Fibroblast of skin of scalp (primary cell): ENCODE measurements around the gene RHBDL1.
A peak's percentile ranks its signal among the peaks of the same experiment; 100 is the strongest.
"Not testable (repeated sequence)": the region's sequence is repeated elsewhere in the genome, so short reads cannot be mapped to it uniquely, and the experiment has no call there.

Experiments
- DNase-seq: peaks from one replicate; pipeline ENCODE4 v3.0.0-alpha.2; 2013

The RHBDL1 gene

GRCh38 chr16:687499-687898, 12.0 kb downstream of the RHBDL1 start:
- DNase-seq: no peak

- no peak for DNase-seq
These were observed 13.9 kb downstream of the RHBDL1 start for GRCh38 chr16:689175-689897.

- not testable (repeated sequence) for DNase-seq
These were observed 15.8 kb downstream of the RHBDL1 start for GRCh38 chr16:691242-691641.

GRCh38 chr16:692356-693108, 17.1 kb downstream of the RHBDL1 start:
- DNase-seq: no peak

- no peak for DNase-seq
These were observed 17.9 kb downstream of the RHBDL1 start for GRCh38 chr16:693364-693763.

GRCh38 chr16:693766-694165, 18.3 kb downstream of the RHBDL1 start:
- no peak for DNase-seq

- DNase-seq: no peak
These were observed 18.9 kb downstream of the RHBDL1 start for GRCh38 chr16:694187-694862.

- DNase-seq: no peak
These were observed 19.4 kb downstream of the RHBDL1 start for GRCh38 chr16:694863-695354.

GRCh38 chr16:695355-696089, 20.1 kb downstream of the RHBDL1 start:
- DNase-seq: no peak

- DNase-seq: no peak
These were observed 23.6 kb downstream of the RHBDL1 start for GRCh38 chr16:698911-699671.

GRCh38 chr16:700684-701584, 25.5 kb downstream of the RHBDL1 start:
- peak; percentile 21 for DNase-seq

- DNase-seq: no peak
These were observed 26.9 kb downstream of the RHBDL1 start for GRCh38 chr16:702341-702740.

- DNase-seq: no peak
These were observed 27.9 kb downstream of the RHBDL1 start for GRCh38 chr16:703406-703805.

- DNase-seq: no peak
These were observed 28.6 kb downstream of the RHBDL1 start for GRCh38 chr16:704047-704446.

- no peak for DNase-seq
These were observed 29.3 kb downstream of the RHBDL1 start for GRCh38 chr16:704552-705380.

GRCh38 chr16:705431-706188, 30.1 kb downstream of the RHBDL1 start, which contains the start of gene FBXL16:
TSS of gene FBXL16 (minus strand) at chr16:705801. CDS start at chr16:697405, 8,396 bp downstream.
- no peak for DNase-seq

GRCh38 chr16:706189-707061, 31.0 kb downstream of the RHBDL1 start:
- no peak for DNase-seq

- DNase-seq: no peak
These were observed 31.6 kb downstream of the RHBDL1 start for GRCh38 chr16:707062-707538.
